HG03432 (cell line): ENCODE measurements around the gene IRF3.
"Not testable (repeated sequence)": the region's sequence is repeated elsewhere in the genome, so short reads cannot be mapped to it uniquely, and the experiment has no call there.

ENCODE experiments used
- ATAC-seq: cut with Tn5 transposase; IDR thresholded peaks from one replicate; pipeline ENCODE4 v1.9.1; 2021; ENCODE audit warnings: mild to moderate bottlenecking, moderate library complexity; ENCODE audit not compliant: unreplicated experiment

Gene IRF3

GRCh38 chr19:49651029-49651819 is 14.4 kb downstream of the IRF3 start:
- ATAC-seq = no peak

GRCh38 chr19:49646586-49646985 is 19.1 kb downstream of the IRF3 start:
- ATAC-seq = no peak

GRCh38 chr19:49645995-49646394 is 19.7 kb downstream of the IRF3 start:
- no peak for ATAC-seq

- ATAC-seq = no peak
Observed at GRCh38 chr19:49645592-49645991, 20.1 kb downstream of the IRF3 start.

GRCh38 chr19:49643466-49643865 is 22.2 kb downstream of the IRF3 start:
- no peak for ATAC-seq

GRCh38 chr19:49642492-49643035 is 23.1 kb downstream of the IRF3 start:
- ATAC-seq = no peak

- ATAC-seq = peak; percentile 60
Observed at GRCh38 chr19:49641688-49642491, 23.8 kb downstream of the IRF3 start, which contains the start of gene SCAF1. Gene SCAF1 (plus strand): TSS chr19:49642209. CDS start chr19:49645027, 2,818 bp downstream.

- peak; percentile 67 for ATAC-seq
Observed at GRCh38 chr19:49640113-49640898, 25.4 kb downstream of the IRF3 start, which contains the start of gene RRAS. Gene RRAS (minus strand): TSS chr19:49640143. CDS start chr19:49640098, 45 bp downstream.

- ATAC-seq = no peak
Observed at GRCh38 chr19:49639401-49640112, 26.1 kb downstream of the IRF3 start.

- no peak for ATAC-seq
Observed at GRCh38 chr19:49637821-49638738, 27.6 kb downstream of the IRF3 start.

GRCh38 chr19:49636233-49636932 is 29.3 kb downstream of the IRF3 start:
- no peak for ATAC-seq

- no peak for ATAC-seq
Observed at GRCh38 chr19:49635530-49636232, 30.0 kb downstream of the IRF3 start.

- not testable (repeated sequence) for ATAC-seq
Observed at GRCh38 chr19:49633273-49633672, 32.4 kb downstream of the IRF3 start.

GRCh38 chr19:49632576-49632975 is 33.1 kb downstream of the IRF3 start:
- no peak for ATAC-seq

GRCh38 chr19:49631610-49632192 is 34.0 kb downstream of the IRF3 start:
- ATAC-seq = no peak

- no peak for ATAC-seq
Observed at GRCh38 chr19:49631014-49631588, 34.6 kb downstream of the IRF3 start.

- ATAC-seq = no peak
Observed at GRCh38 chr19:49629659-49630058, 36.0 kb downstream of the IRF3 start.
